Measurements from ENCODE around the gene GJE1.

GJE1 gene

DNA sequence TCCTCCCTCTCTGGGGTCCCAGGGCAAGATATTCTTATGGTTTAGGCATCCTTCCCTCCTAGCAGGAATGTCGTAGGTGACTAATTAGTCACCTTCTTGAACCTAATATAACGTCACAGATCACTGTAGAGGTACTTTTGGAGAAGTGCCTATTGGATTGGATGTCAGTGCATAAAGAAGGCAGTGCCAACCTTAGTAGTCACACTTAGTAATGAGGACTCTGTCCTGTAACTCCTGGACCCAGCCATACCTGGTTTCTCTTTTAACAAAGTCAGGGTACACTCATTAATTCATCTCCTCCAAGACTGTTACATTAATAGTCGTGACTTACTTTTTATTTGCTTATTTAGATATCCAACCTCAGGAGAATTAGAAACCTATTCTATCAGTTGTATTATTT, 34.3 kb downstream of the GJE1 start:
- no peak for DNase-seq

DNA sequence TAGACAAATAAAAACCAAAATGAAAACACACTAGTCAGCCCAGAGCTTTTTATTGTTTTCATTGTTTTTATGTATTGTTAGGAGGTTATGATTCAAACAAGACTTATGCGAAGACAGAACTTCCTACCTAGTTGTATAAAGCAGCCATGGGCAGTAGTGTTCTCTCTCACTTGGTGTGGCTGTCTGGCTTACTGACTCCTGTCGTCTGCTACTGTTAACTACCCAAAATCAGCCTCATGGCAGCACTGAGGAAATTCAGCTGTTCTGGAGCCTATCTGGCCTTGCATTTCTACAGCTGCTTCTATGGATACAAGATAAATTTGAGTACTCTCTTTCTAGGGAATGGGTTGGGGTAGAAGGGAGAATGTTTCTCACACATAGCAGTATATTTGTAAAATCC, 34.8 kb downstream of the GJE1 start:
- DNase-seq: no peak

DNA sequence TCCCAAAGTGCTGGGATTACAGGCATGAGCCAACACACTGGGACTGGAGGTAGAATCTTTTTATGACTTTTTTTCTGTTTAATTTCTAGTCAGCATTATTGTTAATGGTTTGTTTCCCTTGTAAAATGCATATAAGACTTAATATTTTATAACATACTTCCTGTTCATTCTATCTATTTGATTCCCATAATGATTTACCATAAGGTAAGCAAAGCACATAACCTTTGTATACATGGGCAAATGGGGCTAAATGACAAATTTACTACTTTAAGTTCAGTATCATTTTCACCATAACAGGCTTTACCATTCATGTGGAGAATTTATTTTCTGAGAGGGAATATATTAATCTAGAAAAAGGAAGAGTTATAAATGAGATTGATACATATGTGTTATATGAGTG, 38.6 kb downstream of the GJE1 start:
- DNase-seq: no peak

DNA sequence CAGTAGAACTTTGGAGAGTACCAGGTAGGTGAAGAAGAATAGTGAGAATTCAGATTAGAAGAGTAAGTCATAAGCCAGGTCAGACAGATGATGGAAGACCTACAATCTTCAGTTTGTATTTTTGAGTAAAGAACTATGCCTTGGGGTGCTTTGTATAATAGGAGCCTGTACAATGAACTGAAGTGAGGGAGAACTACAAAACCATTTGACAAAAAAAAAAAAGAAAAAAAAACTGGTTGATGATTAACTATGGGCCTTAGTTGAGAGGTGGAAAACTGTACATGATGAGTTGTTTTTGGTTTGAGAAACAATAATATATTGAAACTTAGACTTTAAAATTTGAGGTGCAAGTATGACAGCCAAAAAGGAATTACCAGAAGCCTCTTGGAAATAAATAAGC, 40.0 kb downstream of the GJE1 start:
- DNase-seq: no peak

DNA sequence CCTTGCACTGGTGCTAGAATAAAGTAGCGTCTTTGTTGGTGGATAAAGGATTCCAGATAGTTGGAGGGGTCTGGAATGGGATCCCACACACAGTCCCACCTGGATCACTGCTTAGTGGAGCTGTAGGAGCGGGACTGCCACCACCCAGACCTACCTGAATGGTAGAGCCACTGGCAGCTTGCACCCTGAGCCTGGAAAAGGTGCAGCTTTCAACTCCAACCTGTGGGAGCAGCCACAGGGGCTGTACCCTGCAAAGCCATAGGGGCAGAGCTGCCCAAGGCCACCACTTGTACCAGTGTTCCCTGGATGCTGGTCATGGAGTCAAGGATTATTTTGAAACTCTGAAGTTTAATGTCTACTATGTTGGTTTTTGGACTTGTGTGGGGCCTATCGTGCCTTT, 41.3 kb downstream of the GJE1 start:
- no peak for DNase-seq

DNA sequence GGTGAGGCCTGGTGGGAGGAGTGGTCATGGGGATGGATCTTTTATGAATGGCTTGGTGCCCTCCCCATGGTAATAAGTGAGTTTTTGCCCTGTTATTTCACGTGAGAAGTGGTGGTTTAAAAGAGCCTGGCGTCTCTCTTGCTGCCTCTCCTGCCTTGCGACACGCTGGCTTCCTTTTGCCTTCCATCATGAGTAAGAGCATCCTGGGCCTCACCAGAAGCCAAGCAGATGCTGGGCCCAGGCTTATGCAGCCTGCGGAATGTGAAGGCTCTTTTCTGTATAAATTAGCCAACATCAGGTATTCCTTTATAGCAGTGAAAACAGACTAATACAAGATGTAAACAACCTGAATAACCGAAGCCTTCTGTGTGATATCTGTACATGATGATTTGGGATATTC, 42.0 kb downstream of the GJE1 start:
- no peak for DNase-seq

DNA sequence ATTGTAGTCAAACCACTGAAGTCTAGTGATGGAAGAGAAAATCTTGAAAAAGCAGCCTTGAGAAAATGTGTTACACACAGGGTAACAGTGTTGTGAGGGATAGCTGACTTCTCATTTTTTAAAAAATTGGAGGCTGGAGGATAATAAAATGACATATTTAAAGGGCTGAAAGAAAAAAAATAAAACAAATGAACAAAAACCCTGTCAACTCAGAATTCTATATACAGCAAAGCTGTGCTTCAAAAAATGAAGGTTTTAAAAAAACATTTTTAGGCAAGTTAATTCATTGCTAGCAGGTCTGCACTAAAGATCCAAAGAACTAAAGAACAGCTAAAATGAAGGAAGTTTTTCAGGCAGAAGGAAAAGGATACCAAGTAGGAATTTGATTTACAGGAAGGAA, 45.4 kb downstream of the GJE1 start:
- DNase-seq: no peak

DNA sequence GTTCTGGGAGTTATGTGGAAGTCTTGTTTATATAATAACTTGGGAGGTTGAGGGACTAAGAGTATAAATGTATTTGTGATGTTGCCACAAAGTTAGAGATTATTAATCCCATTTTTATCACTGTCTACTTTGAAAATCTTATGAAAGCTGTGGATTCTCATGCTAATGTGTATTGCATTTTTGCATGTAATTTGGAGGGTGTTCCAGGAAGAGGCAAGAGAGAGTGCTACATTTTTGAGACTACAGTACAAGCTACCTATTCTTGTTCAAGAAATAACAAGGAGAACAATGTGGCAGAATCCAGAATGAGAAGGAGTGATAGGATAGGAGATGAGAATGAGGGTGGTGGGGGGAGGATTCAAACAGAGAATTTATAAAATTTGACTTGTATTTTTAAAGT, 49.3 kb downstream of the GJE1 start:
- no peak for DNase-seq

DNA sequence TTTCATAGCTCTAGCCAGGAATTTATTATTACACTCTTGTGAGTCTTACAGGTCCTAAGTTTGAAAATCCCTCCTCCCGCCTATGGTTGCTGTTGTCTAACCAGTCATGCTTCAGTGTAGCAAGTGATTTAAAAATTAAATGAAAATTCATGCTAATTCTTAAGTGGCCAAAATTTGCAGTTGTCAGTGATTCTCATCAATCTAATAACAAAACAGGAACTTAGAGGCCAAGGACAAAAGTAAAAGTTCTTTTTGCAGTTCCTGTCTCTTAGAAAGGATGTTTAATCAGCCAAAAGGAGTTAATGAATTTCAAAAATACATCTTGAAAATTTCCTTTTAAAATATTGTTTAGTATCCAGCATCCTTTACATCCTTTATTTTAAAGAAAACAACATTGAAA, 50.6 kb downstream of the GJE1 start:
- no peak for DNase-seq

DNA sequence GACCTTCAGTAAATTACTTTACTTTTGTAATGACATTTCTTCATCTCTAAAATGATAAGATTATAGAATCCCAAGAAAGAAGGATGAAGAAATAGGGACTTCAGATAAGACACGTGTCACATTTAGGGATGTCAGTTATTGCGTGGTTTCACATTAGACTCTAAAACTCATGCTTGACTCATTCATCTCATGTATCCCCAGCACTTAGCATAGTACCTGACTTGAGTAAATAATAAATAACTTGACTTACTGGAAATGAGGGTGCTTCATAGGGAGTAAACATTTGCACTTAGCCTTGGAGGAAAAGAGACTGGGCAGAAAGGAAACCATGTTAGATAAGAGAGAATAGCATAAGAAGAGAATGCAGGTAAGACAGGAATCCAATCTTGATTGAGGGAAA, 51.6 kb downstream of the GJE1 start:
- DNase-seq: no peak

Data from DMS79 (cell line).